Smooth muscle cell (in vitro differentiated cells): ENCODE measurements around the gene SPARCL1. TPM values are rescaled to one million over a fixed set of nuclear protein-coding genes. Genes with fewer than 3 reads are reported as not detected.

Experiments used
- DNase-seq: peaks from one replicate; lab custom pipeline; 2025; ENCODE audit not compliant: unreplicated experiment; lab: John Stamatoyannopoulos, UW
- H2AFZ ChIP-seq: fragments of 200-600 bp; sonication (generic); 2 replicates; pipeline ENCODE4 v1.6.0; 2016; ENCODE audit warnings: antibody characterized with exemption, low read depth, mild to moderate bottlenecking
- H3F3A ChIP-seq: fragments of 200-600 bp; sonication (generic); 2 replicates; pipeline ENCODE4 v1.6.0; 2017; ENCODE audit warnings: antibody characterized with exemption, low read depth
- H3K27ac ChIP-seq: fragments of 200-600 bp; sonication (generic); 2 replicates; pipeline ENCODE4 v1.5.1; 2016; ENCODE audit warnings: low read depth, mild to moderate bottlenecking
- H3K27me3 ChIP-seq: fragments of 200-600 bp; sonication (generic); 2 replicates; pipeline ENCODE4 v1.6.1; 2016; ENCODE audit warnings: low read depth, mild to moderate bottlenecking
- H3K36me3 ChIP-seq: fragments of 200-600 bp; sonication (generic); 2 replicates; pipeline ENCODE4 v1.5.1; 2016; ENCODE audit warnings: low read depth
- H3K4me1 ChIP-seq: fragments of 200-600 bp; sonication (generic); 2 replicates; pipeline ENCODE4 v1.5.1; 2016; ENCODE audit warnings: low read depth
- H3K4me2 ChIP-seq: fragments of 200-600 bp; sonication (generic); 2 replicates; pipeline ENCODE4 v1.6.0; 2016; ENCODE audit warnings: mild to moderate bottlenecking
- H3K4me3 ChIP-seq: fragments of 200-600 bp; sonication (generic); 2 replicates; pipeline ENCODE4 v1.5.1; 2016; ENCODE audit warnings: mild to moderate bottlenecking
- H3K79me2 ChIP-seq: fragments of 200-600 bp; sonication (generic); 2 replicates; pipeline ENCODE4 v1.6.0; 2016; ENCODE audit warnings: low read depth, mild to moderate bottlenecking
- H3K9ac ChIP-seq: fragments of 200-600 bp; sonication (generic); 2 replicates; pipeline ENCODE4 v1.6.0; 2016; ENCODE audit warnings: low read depth
- H3K9me3 ChIP-seq: fragments of 200-600 bp; sonication (generic); replicated peaks from 2 replicates; pipeline ENCODE4 v1.5.1; 2016; ENCODE audit warnings: low read depth
- H4K20me1 ChIP-seq: fragments of 200-600 bp; sonication (generic); 2 replicates; pipeline ENCODE4 v1.6.0; 2016; ENCODE audit warnings: low read depth
- WGBS: methylation state at CpG from one replicate; pipeline ENCODE4 v1.1.7; 2016; ENCODE audit warnings: low lambda C conversion rate; 5-methylcytosine and 5-hydroxymethylcytosine counted together
- polyA plus RNA-seq: library from polyadenylated mRNA; unstranded; fragments of >200 nt; fragmentation: Nextera tagmentation; extraction: Ambion mirVana; gene quantifications from 2 replicates; pipeline ENCODE4 v1.2.1, GENCODE V29; 2016
- total RNA-seq: library from RNA; depleted of rRNA; stranded (reverse); fragments of >200 nt; gene quantifications from 2 replicates; pipeline ENCODE4 v1.2.3, GENCODE V29; 2014
- TF ChIP-seq, protein P1 (sequence below): fragments of 200-600 bp; sonication (generic); IDR thresholded peaks from 2 replicates; pipeline ENCODE4 v1.5.1; 2017; ENCODE audit warnings: borderline replicate concordance, mild to moderate bottlenecking, antibody characterized with exemption; ENCODE audit not compliant: insufficient read depth, poor library complexity, severe bottlenecking

Gene SPARCL1
- total and polyA plus RNA-seq, 2 experiments from 2014 or later: not detected

DNA sequence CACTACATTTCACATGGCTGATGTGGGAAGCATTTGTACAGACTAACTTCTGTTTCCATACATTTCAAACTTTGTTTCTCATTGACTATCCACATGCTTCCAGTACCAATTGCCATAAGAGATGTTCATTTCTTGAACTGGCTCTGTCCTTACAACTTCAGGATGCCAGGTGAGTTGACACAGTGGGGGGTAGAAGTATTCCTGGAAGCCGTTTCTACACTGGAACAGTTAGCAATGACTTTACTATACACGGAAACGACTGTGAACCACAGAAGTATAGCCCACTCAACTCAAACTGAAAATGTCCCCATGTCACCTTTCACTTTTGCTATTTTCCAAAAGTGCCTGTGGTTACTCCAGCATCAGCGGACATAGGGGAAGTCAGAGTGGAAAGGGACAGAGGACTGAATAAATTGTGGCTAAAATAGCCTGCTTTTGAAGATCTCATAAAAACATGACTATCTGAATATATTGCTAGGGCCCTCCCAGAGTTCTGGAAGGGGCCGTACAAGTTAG, 41.2 kb upstream of the SPARCL1 start:
- Histone ChIP-seq H3K79me2 (no peaks in the 10 kb centered on the region), H3K36me3 (no peaks in the 10 kb centered on the region), H3K9ac (no peak overlapping the region), H3K27me3 (no peaks in the 10 kb centered on the region), H3K4me1 (no peaks in the 10 kb centered on the region), H2AFZ (no peak overlapping the region), H4K20me1 (no peaks in the 10 kb centered on the region), H3K27ac (no peak overlapping the region), H3K4me2 (no peak overlapping the region), H3K9me3 (no peaks in the 10 kb centered on the region), H3F3A (no peaks in the 10 kb centered on the region), H3K4me3 (no peak overlapping the region)
- DNase-seq: no peak
- WGBS: 91% methylated on average over 5 of the region's 5 CpGs
- TF ChIP-seq, protein P1, sequence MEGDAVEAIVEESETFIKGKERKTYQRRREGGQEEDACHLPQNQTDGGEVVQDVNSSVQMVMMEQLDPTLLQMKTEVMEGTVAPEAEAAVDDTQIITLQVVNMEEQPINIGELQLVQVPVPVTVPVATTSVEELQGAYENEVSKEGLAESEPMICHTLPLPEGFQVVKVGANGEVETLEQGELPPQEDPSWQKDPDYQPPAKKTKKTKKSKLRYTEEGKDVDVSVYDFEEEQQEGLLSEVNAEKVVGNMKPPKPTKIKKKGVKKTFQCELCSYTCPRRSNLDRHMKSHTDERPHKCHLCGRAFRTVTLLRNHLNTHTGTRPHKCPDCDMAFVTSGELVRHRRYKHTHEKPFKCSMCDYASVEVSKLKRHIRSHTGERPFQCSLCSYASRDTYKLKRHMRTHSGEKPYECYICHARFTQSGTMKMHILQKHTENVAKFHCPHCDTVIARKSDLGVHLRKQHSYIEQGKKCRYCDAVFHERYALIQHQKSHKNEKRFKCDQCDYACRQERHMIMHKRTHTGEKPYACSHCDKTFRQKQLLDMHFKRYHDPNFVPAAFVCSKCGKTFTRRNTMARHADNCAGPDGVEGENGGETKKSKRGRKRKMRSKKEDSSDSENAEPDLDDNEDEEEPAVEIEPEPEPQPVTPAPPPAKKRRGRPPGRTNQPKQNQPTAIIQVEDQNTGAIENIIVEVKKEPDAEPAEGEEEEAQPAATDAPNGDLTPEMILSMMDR: no peak

DNA sequence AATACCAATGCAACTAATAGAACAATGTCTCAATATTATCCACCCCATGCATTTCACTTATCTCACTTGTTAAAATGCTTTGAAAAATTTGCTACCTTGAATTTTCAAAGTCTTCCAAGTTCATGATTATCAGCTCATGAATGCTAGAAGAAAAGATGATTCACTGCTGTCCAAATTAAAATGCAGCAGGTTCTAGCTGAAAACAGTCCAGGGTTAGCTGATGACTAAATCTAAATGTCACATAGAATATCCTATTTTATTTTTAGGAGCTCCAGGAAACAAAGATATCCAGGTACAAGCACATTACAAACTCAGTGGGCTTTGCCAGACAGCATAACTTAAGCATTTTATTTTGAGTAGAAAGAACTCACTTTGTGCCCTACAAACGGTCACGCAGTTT, 38.0 kb upstream of the SPARCL1 start:
- Histone ChIP-seq H2AFZ (no peak overlapping the region), H3K27ac (no peak overlapping the region), H3K4me3 (no peak overlapping the region), H3F3A (no peaks in the 10 kb centered on the region), H3K36me3 (no peaks in the 10 kb centered on the region), H3K79me2 (no peaks in the 10 kb centered on the region), H3K9ac (no peak overlapping the region), H3K9me3 (no peaks in the 10 kb centered on the region), H4K20me1 (no peaks in the 10 kb centered on the region), H3K4me1 (no peaks in the 10 kb centered on the region), H3K4me2 (no peak overlapping the region), H3K27me3 (no peaks in the 10 kb centered on the region)
- 93% methylated on average over 2 of the region's 2 CpGs for WGBS
- no peak for DNase-seq
- TF ChIP-seq, protein P1: no peak

DNA sequence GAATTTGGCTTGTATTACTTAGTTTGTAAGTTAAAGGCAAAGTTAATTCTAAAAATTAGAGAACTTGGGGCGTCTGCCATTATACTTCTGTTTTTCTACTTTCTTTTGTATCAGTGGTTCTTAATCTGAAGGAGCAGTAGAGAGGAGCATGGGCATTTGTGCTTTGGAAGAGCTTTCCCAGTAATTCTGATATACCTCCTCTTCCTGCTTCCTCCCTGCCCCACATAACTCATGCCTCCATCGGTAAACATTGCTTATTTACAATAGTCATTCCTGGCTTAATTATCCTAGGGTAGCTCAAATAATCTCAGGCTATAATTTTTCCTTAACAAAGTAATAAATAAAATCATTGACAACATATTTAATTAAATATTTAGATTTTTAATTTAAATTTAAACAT, 37.1 kb upstream of the SPARCL1 start:
- TF ChIP-seq, protein P1: no peak
- no peak overlapping the region for H3K4me2 ChIP-seq
- H3K4me3 ChIP-seq: no peak overlapping the region
- H3K9me3 ChIP-seq: no peaks in the 10 kb centered on the region
- 75% methylated on average over 2 of the region's 2 CpGs for WGBS
- no peaks in the 10 kb centered on the region for H3F3A ChIP-seq
- H3K79me2 ChIP-seq: no peaks in the 10 kb centered on the region
- no peak overlapping the region for H2AFZ ChIP-seq
- H3K9ac ChIP-seq: no peak overlapping the region
- no peak for DNase-seq
- no peaks in the 10 kb centered on the region for H3K36me3 ChIP-seq
- no peak overlapping the region for H3K27ac ChIP-seq
- H4K20me1 ChIP-seq: no peaks in the 10 kb centered on the region
- no peaks in the 10 kb centered on the region for H3K4me1 ChIP-seq
- no peaks in the 10 kb centered on the region for H3K27me3 ChIP-seq

DNA sequence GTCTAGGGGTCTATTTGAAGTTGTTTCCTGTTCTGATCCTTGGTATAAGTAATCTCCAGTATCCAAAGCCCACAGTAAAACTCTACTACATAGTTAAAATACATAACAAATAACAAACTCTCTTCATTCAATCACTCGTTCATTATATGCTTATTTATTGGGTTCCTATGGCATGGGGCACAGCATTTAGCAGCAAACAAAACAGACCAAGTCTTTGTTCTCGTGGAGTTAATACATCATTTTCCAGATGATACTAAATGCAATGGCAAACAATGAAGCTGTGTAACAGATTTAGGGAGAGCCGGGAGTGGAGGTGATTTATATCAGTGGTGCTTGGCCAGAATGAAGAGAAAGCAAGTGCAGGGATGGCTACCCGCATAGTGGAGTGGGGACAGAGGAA, 36.6 kb upstream of the SPARCL1 start:
- H4K20me1 ChIP-seq: no peaks in the 10 kb centered on the region
- DNase-seq: no peak
- H3K27ac ChIP-seq: no peak overlapping the region
- H3K79me2 ChIP-seq: no peaks in the 10 kb centered on the region
- no peaks in the 10 kb centered on the region for H3K4me1 ChIP-seq
- no peaks in the 10 kb centered on the region for H3K9me3 ChIP-seq
- no peak overlapping the region for H3K4me3 ChIP-seq
- WGBS: 97% methylated on average over 4 of the region's 4 CpGs
- no peak overlapping the region for H2AFZ ChIP-seq
- TF ChIP-seq, protein P1: no peak
- H3K27me3 ChIP-seq: no peaks in the 10 kb centered on the region
- no peaks in the 10 kb centered on the region for H3K36me3 ChIP-seq
- no peaks in the 10 kb centered on the region for H3F3A ChIP-seq
- no peak overlapping the region for H3K9ac ChIP-seq
- no peak overlapping the region for H3K4me2 ChIP-seq
